LNCaP clone FGC (cell line): ENCODE results near the gene TMEM132D.

ENCODE experiments used
- DNase-seq: peaks from one replicate; pipeline ENCODE4 v3.0.0-alpha.2; 2011; ENCODE audit warnings: low read depth
- H3K4me3 ChIP-seq: 2 replicates; pipeline ENCODE4 v1.5.1; 2011; ENCODE audit warnings: mild to moderate bottlenecking, low read depth, low read length, control low read depth
- CTCF ChIP-seq: IDR thresholded peaks from 2 replicates; pipeline ENCODE4 v1.5.1; 2012; ENCODE audit warnings: mild to moderate bottlenecking; ENCODE audit not compliant: control insufficient read depth, insufficient read depth; ENCODE audit errors: extremely low read depth

TMEM132D gene

GRCh38 chr12:129079719-129080118 is 824.1 kb downstream of the TMEM132D start:
- no peak for TF ChIP-seq CTCF
- no peak for DNase-seq

GRCh38 chr12:129076441-129077320 is 827.1 kb downstream of the TMEM132D start:
- no peak for TF ChIP-seq CTCF

More at GRCh38 chr12:129079719-129080118, 824.1 kb downstream of the TMEM132D start:
- H3K4me3 ChIP-seq = no peak overlapping the region

GRCh38 chr12:129075460-129076208 is 828.2 kb downstream of the TMEM132D start:
- H3K4me3 ChIP-seq = no peak overlapping the region
- TF ChIP-seq CTCF = no peak
- no peak for DNase-seq

More at GRCh38 chr12:129076441-129077320, 827.1 kb downstream of the TMEM132D start:
- H3K4me3 ChIP-seq = no peak overlapping the region
- no peak for DNase-seq

GRCh38 chr12:129074379-129074778 is 829.4 kb downstream of the TMEM132D start:
- TF ChIP-seq CTCF = no peak
- H3K4me3 ChIP-seq = no peak overlapping the region
- DNase-seq = no peak

GRCh38 chr12:129073157-129073915 is 830.5 kb downstream of the TMEM132D start:
- DNase-seq = no peak
- no peak for TF ChIP-seq CTCF
- no peak overlapping the region for H3K4me3 ChIP-seq

- H3K4me3 ChIP-seq = no peak overlapping the region
- no peak for TF ChIP-seq CTCF
- no peak for DNase-seq
These were observed 832.5 kb downstream of the TMEM132D start for GRCh38 chr12:129071362-129071761.
